Peyer's patch (tissue), 4 donors: ENCODE measurements around the gene AAMDC.

ENCODE experiments used
- POLR2A ChIP-seq, 2 donors: fragments of 450-650 bp; IDR thresholded peaks; one replicate each; pipeline ENCODE4 v1.5.1; 2017; ENCODE audit warnings: antibody characterized with exemption in 2 of 2, mild to moderate bottlenecking in 2 of 2, moderate library complexity in 2 of 2
- TF ChIP-seq, protein P1 (sequence below), 6 experiments: fragments of 450-650 bp in 4 of 6; fragments of 200-600 bp in 2 of 6; sonication (generic) in 1 of 6; IDR thresholded peaks; one replicate each; pipeline ENCODE4 v1.5.1; 2017 to 2019; ENCODE audit warnings: antibody characterized with exemption in 6 of 6, mild to moderate bottlenecking in 3 of 6, moderate library complexity in 1 of 6

DNA sequence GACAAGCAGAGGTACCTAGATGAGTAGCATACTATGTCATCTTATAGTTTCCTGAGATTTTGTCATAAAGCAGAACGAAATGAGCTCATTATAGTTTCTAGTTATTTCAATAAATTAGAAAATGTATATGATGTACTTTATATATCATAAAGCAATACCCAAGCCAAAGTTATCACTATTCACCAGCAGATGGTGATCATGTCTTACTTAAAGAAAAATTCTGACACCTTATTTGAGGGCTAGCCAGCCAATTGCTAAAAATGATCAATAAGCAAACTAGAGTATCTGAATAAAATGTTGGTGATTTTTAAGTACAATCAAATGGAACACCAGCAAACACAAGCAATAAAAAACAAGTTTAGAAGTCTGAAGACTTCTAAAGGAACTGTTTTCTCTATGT, 44.5 kb upstream of the AAMDC start:
- TF ChIP-seq, protein P1, sequence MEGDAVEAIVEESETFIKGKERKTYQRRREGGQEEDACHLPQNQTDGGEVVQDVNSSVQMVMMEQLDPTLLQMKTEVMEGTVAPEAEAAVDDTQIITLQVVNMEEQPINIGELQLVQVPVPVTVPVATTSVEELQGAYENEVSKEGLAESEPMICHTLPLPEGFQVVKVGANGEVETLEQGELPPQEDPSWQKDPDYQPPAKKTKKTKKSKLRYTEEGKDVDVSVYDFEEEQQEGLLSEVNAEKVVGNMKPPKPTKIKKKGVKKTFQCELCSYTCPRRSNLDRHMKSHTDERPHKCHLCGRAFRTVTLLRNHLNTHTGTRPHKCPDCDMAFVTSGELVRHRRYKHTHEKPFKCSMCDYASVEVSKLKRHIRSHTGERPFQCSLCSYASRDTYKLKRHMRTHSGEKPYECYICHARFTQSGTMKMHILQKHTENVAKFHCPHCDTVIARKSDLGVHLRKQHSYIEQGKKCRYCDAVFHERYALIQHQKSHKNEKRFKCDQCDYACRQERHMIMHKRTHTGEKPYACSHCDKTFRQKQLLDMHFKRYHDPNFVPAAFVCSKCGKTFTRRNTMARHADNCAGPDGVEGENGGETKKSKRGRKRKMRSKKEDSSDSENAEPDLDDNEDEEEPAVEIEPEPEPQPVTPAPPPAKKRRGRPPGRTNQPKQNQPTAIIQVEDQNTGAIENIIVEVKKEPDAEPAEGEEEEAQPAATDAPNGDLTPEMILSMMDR (IDR thresholded peaks at IDR 0.05): peak in 4 of 6 experiments; percentile 27 to 59 (median 50)
- TF ChIP-seq POLR2A (IDR thresholded peaks at IDR 0.05): no peak
